OCI-LY3 (cell line): ENCODE measurements around the gene WWOX.

Experiments used
- H2AFZ ChIP-seq: fragments of 200-600, 300-600 bp; shearing (Covaris generic); 2 replicates; pipeline ENCODE4 v1.6.0; 2014; ENCODE audit warnings: antibody characterized with exemption, low read depth, low read length
- H3K27ac ChIP-seq: fragments of 200-600, 300-600 bp; sonication (generic); 2 replicates; pipeline ENCODE4 v1.5.1; 2014; ENCODE audit warnings: mild to moderate bottlenecking, low read length, moderate library complexity, mixed read lengths
- H3K27me3 ChIP-seq: fragments of 200-600, 300-600 bp; sonication (generic); 2 replicates; pipeline ENCODE4 v1.6.1; 2014; ENCODE audit warnings: low read depth, low read length, mixed read lengths
- H3K36me3 ChIP-seq: fragments of 200-600, 300-600 bp; sonication (generic); replicated peaks from 2 replicates; pipeline ENCODE3; 2014; ENCODE audit warnings: low read depth, low read length, mixed read lengths
- H3K4me1 ChIP-seq: fragments of 300-600, 200-600 bp; sonication (generic); 2 replicates; pipeline ENCODE4 v1.6.1; 2014; ENCODE audit warnings: low read length, mixed read lengths
- H3K4me2 ChIP-seq: fragments of 200-600, 300-600 bp; sonication (generic); 2 replicates; pipeline ENCODE4 v1.6.1; 2014; ENCODE audit warnings: low read length, mixed read lengths
- H3K4me3 ChIP-seq: fragments of 300-600, 200-600 bp; sonication (generic); 2 replicates; pipeline ENCODE4 v1.5.1; 2014; ENCODE audit warnings: antibody characterized with exemption, mild to moderate bottlenecking, low read length, moderate library complexity
- H3K79me2 ChIP-seq: fragments of 300-600, 200-600 bp; shearing (Covaris generic); 2 replicates; pipeline ENCODE4 v1.6.1; 2014; ENCODE audit warnings: mild to moderate bottlenecking, low read length, mixed read lengths
- H3K9ac ChIP-seq: fragments of 300-600, 200-600 bp; shearing (Covaris generic); 2 replicates; pipeline ENCODE4 v1.6.0; 2014; ENCODE audit warnings: mild to moderate bottlenecking, low read length, moderate library complexity
- H3K9me3 ChIP-seq: fragments of 200-600, 300-600 bp; shearing (Covaris generic); 2 replicates; pipeline ENCODE4 v1.6.1; 2014; ENCODE audit warnings: low read length, mixed read lengths; ENCODE audit not compliant: insufficient read depth
- H4K20me1 ChIP-seq: fragments of 200-600, 300-600 bp; sonication (generic); 2 replicates; pipeline ENCODE4 v1.6.1; 2016; ENCODE audit warnings: low read length, mixed read lengths; ENCODE audit not compliant: insufficient read depth
- EZH2phosphoT487 ChIP-seq: fragments of 200-600 bp; shearing (Covaris generic); IDR thresholded peaks from 2 replicates; pipeline ENCODE4 v1.6.1; 2018; ENCODE audit warnings: antibody characterized with exemption, mixed run types, low read depth
- TF ChIP-seq, protein P1 (sequence below): fragments of 200-600, 300-600 bp; sonication (generic); IDR thresholded peaks from 2 replicates; pipeline ENCODE4 v1.5.1; 2014; ENCODE audit warnings: antibody characterized with exemption, low read length, low read depth

The WWOX gene

GRCh38 chr16:78982096-78982744 is 882.8 kb downstream of the WWOX start:
- Histone ChIP-seq H3K36me3 (no peaks in the 10 kb centered on the region), H4K20me1 (no peaks in the 10 kb centered on the region), H3K4me1 (no peaks in the 10 kb centered on the region), H3K27me3 (peaks cover 1% of the 10 kb centered on the region; the same call in 1 of the 2 replicates), H3K9ac (no peak overlapping the region), H2AFZ (no peak overlapping the region), H3K4me3 (no peak overlapping the region), H3K4me2 (no peak overlapping the region), H3K79me2 (no peaks in the 10 kb centered on the region), H3K27ac (no peak overlapping the region), H3K9me3 (no peaks in the 10 kb centered on the region)
- TF ChIP-seq, protein P1, sequence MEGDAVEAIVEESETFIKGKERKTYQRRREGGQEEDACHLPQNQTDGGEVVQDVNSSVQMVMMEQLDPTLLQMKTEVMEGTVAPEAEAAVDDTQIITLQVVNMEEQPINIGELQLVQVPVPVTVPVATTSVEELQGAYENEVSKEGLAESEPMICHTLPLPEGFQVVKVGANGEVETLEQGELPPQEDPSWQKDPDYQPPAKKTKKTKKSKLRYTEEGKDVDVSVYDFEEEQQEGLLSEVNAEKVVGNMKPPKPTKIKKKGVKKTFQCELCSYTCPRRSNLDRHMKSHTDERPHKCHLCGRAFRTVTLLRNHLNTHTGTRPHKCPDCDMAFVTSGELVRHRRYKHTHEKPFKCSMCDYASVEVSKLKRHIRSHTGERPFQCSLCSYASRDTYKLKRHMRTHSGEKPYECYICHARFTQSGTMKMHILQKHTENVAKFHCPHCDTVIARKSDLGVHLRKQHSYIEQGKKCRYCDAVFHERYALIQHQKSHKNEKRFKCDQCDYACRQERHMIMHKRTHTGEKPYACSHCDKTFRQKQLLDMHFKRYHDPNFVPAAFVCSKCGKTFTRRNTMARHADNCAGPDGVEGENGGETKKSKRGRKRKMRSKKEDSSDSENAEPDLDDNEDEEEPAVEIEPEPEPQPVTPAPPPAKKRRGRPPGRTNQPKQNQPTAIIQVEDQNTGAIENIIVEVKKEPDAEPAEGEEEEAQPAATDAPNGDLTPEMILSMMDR = no peak
- TF ChIP-seq EZH2phosphoT487 = no peak

- Histone ChIP-seq H3K27ac (no peak overlapping the region), H2AFZ (no peak overlapping the region), H3K4me1 (peaks cover 10% of the 10 kb centered on the region), H3K79me2 (no peaks in the 10 kb centered on the region), H3K9ac (no peak overlapping the region), H4K20me1 (no peaks in the 10 kb centered on the region), H3K9me3 (no peaks in the 10 kb centered on the region), H3K4me2 (no peak overlapping the region), H3K27me3 (peaks cover 6% of the 10 kb centered on the region; the same call in 1 of the 2 replicates), H3K4me3 (no peak overlapping the region), H3K36me3 (no peaks in the 10 kb centered on the region)
- TF ChIP-seq EZH2phosphoT487 = no peak
- TF ChIP-seq, protein P1 = no peak
Measured at GRCh38 chr16:78984324-78984723, 884.9 kb downstream of the WWOX start.

- H3K9me3 ChIP-seq = no peaks in the 10 kb centered on the region
- peaks cover 6% of the 10 kb centered on the region; the same call in 1 of the 2 replicates for H3K27me3 ChIP-seq
- H3K4me2 ChIP-seq = no peak overlapping the region
- H3K4me1 ChIP-seq = peaks cover 17% of the 10 kb centered on the region
- no peak overlapping the region for H3K27ac ChIP-seq
- H3K4me3 ChIP-seq = no peak overlapping the region
- no peaks in the 10 kb centered on the region for H4K20me1 ChIP-seq
- H3K79me2 ChIP-seq = no peaks in the 10 kb centered on the region
- no peak overlapping the region for H2AFZ ChIP-seq
- H3K36me3 ChIP-seq = no peaks in the 10 kb centered on the region
- TF ChIP-seq EZH2phosphoT487 = no peak
- TF ChIP-seq, protein P1 = no peak
- H3K9ac ChIP-seq = no peak overlapping the region
Measured at GRCh38 chr16:78984887-78985464, 885.5 kb downstream of the WWOX start.

DNA sequence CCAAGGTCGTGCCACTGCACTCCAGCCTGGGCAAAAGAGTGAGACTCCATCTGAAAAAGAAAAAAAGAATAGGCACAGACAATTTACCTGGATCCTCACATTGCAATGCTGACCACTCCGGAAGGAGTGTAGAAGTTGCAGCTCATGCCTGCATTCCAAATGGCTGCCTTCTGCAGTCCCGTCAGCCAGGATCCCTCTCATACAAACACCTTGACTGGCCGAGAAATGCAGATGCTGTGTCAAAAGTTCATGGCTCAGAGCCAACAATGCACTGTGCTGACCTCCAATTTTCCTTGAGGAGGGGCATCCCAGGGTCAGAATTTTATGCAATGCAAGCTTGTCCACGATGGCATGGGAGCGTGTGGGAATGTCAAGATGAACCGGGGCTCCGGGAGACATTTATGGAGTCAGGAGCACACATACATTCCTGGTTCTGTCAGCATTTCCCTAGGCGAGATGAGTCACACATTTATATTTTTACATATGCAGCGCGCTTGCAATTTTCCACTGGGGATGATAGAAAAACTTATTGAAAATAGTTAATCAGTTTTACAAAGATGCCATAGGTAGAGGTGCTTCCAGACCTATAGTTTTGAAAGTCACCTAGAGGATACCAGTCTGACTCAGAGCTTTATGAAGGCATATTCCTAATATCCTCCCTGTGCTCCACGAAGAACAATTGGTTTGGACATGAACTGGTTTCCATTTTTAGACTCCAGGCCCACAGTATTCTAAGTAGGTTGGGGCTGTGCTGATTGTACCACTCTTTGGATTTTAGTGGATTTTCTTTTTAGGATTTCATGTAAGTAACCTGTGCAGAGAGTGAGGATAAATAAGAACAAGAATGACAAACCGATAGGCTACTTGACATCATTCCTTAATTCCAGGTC is 886.5 kb downstream of the WWOX start:
- no peaks in the 10 kb centered on the region for H3K36me3 ChIP-seq
- no peaks in the 10 kb centered on the region for H3K79me2 ChIP-seq
- no peak overlapping the region for H3K4me2 ChIP-seq
- peaks cover 27% of the 10 kb centered on the region for H3K4me1 ChIP-seq
- peaks cover 6% of the 10 kb centered on the region; the same call in 1 of the 2 replicates for H3K27me3 ChIP-seq
- no peak overlapping the region for H3K27ac ChIP-seq
- TF ChIP-seq, protein P1 = no peak
- TF ChIP-seq EZH2phosphoT487 = no peak
- H3K9ac ChIP-seq = no peak overlapping the region
- no peak overlapping the region for H3K4me3 ChIP-seq
- H2AFZ ChIP-seq = no peak overlapping the region
- no peaks in the 10 kb centered on the region for H3K9me3 ChIP-seq
- no peaks in the 10 kb centered on the region for H4K20me1 ChIP-seq
